Hematopoietic multipotent progenitor cell treated with erythropoietin and hydrocortisone succinate and interleukin-3 and kit ligand, for 8 days (in vitro differentiated cells): ENCODE results near the gene ADAMTSL5.

ENCODE experiments used
- DNase-seq: peaks from one replicate; pipeline ENCODE4 v3.0.0-alpha.2; 2015

Gene ADAMTSL5

DNA sequence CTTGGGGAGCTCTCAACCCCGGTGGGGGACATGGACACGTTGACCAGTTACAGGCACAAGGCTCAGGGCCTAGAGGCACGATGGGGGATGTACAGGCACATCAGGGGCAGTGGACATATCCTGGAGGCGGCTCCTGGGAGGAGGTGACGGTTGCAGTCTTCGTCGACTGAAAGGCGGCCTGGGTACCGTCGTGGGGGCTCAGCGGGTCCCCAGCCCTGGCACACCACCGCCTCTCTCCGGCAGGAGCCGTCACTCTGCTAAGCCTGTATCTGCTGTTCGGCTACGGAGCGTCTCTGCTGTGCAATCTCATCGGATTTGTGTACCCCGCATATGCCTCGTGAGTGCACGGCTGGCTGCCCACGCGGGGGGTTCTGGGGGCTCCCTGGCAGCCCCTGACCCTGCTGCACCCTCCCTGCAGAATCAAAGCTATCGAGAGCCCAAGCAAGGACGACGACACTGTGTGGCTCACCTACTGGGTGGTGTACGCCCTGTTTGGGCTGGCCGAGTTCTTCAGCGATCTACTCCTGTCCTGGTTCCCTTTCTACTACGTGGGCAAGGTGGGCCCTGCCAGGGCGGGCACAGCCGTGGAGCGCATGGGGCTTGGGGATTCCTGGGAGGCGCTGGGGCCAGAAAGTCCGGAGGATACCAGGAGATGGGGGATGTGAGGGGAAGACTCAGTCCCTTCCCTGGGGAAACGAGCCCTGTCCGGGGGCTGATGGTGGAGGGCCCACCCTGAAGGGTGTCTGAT is 17.6 kb downstream of the ADAMTSL5 start:
- no peak for DNase-seq

- DNase-seq: no peak
Observed at GRCh38 chr19:1494115-1494815, 18.6 kb downstream of the ADAMTSL5 start.

- no peak for DNase-seq
Observed at GRCh38 chr19:1492474-1493006, 20.3 kb downstream of the ADAMTSL5 start.

GRCh38 chr19:1491849-1492170 is 21.0 kb downstream of the ADAMTSL5 start:
- DNase-seq: no peak

- DNase-seq: no peak
Observed at GRCh38 chr19:1491114-1491848, 21.5 kb downstream of the ADAMTSL5 start, which contains the start of gene REEP6. REEP6 (plus strand) TSS chr19:1491181; CDS start chr19:1491270, 89 bp downstream.

GRCh38 chr19:1490311-1491113 is 22.3 kb downstream of the ADAMTSL5 start, which contains the start of gene PCSK4:
PCSK4 (minus strand) TSS chr19:1490350; CDS start chr19:1490346, 4 bp downstream.
- peak; percentile 98 for DNase-seq

DNA sequence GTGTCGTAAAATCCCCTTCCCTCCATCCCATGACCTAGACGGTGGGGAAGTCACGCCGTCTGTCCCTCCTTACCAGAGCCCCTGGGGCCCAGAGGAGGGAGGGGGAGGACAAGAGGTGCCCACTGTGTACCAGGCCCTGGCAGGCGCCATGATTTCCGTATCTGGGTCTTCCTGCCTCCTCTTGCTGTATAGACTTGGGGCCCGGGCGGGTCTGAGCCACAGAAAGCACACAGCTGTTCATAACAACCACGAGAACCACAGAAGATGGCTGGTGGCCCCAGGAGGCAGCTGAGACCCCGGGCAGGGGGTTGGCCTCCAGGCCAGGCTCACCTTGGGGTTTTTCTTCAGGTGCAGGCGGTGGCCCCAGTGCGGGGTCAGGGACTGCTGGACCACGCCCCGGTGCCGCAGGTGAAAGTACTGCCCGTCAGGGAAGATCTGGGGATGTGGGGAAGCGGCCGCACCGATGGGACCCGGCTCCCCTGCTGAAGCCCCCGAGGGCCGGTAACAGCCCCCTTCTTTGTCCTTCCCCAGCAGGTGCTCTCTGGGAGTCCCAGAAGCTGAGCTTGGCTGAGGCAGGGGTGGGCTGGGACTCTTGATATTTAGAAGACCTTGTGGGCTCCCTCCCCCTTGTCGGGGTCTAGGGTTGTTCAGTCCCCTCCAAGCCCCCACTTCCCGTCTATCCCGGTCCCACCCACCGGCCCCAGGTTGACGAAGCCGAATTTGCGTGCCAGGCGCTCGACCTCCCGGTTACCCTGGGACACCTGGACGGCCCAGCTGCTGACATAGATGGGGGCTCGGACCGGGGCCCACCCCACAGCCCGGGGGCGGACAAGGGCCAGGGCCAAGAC is 23.1 kb downstream of the ADAMTSL5 start:
- DNase-seq: no peak

GRCh38 chr19:1488282-1488601 is 24.6 kb downstream of the ADAMTSL5 start:
- no peak for DNase-seq

DNA sequence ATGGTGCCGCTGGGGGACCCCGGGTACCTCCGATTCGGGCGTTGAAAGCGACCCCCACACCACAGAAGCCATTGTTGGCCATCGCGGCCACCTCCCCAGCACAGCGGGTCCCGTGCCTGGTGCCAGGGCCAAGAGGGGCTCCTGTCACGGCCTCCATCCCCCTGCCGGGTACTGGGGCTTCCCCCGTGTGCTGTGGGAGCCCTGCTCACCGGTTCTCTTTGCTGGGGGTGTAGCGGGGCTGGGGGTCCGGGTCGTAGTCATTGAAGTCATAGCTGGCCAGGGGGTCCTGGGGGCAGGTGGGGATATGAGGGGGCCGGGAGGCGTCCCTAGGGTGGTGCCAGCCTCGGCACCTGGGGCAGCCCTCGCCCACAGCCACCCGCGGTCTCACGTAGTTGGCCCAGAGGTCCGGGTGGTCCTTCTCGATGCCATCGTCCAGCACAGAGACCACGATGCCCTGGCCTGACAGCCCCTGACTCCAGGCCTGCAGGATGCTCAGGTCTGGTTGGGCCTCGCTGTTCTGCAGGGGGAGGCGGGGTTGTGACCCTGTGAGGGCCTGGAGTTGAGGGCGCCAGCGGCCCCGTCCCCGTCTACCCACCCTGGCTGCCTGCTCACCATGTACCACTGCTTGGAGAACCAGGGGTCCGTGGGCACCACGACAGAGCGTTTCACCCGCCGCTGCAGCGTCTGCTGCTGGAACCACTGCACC is 25.1 kb downstream of the ADAMTSL5 start:
- DNase-seq: no peak

- no peak for DNase-seq
Observed at GRCh38 chr19:1486720-1487575, 25.9 kb downstream of the ADAMTSL5 start.

- DNase-seq: no peak
Observed at GRCh38 chr19:1483979-1484428, 28.8 kb downstream of the ADAMTSL5 start.

DNA sequence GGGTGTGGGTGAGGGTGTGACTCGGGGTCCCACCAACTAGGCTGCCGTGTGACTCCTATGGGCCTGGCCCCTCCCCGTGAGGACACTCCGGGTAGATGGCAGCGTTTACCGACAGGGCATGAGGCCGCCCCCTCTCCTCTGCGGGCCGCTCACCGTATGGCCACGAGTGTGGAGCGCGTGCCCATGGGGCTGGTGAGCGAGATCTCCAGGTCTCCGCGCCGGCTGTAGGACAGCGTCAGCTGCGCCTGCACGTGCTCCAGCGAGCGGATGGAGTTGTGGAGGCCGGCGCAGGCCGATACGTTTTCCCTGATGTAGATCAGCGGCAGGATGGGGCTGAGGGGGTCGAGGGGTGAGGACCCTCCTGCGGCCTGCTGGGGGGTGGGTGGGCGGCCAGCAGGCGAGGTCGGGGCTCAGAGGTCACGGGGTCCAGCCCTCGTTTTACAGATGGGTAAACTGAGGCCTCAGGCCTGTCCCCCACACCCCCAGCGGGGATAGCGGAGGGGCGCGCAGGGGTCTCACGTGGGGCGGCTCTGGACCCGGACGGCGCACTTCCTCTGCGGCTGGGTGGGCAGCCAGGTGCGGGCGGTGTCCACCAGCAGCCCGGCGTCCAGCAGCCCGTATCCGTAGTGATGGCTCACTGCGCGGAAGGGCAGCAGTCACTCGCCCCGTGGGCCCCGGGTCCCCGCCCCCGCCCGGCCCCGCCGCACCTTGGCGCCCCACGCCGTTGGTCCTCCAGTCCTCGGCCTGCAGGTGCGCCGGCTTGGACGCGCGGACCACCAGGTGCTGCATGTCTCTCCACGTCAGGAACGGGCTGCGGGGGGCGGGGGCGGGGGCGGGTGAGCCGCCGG is 29.5 kb downstream of the ADAMTSL5 start:
- no peak for DNase-seq

DNA sequence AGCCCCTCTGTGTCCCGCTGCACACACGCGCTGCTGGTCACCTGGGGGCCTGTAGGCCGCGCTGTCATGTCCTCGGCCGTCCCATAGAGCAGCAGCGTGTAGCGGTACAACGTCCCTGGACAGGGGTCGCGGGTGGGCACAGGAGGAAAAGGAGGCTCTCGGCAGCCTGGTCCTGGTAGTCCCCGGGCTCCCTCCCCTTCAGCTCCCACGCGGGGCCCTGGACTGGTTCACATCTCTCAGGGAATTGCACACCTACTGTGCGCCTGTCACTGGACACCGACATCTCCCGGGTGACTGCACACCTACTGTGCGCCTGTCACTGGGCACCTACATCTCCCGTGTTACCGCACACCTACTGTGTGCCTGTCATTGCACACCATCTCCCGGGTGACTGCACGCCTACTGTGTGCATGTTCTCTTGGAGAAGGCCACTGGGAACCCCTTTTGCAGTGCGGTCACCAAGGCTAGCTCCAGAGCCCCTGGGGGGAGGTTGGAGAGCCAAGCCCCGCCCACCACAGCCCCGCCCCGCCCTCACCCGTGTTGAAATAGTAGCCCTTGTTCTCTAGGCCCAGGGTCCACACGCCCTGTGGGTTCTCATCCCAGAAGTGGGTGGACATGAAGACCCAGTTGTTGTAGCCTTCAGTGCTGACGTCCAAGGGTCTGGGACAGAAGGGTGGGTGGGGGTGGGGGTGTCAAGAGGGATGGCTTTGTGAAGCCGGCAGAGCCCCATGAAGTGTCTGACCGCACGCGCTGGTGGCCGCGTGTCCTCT is 30.3 kb downstream of the ADAMTSL5 start:
- no peak for DNase-seq

DNA sequence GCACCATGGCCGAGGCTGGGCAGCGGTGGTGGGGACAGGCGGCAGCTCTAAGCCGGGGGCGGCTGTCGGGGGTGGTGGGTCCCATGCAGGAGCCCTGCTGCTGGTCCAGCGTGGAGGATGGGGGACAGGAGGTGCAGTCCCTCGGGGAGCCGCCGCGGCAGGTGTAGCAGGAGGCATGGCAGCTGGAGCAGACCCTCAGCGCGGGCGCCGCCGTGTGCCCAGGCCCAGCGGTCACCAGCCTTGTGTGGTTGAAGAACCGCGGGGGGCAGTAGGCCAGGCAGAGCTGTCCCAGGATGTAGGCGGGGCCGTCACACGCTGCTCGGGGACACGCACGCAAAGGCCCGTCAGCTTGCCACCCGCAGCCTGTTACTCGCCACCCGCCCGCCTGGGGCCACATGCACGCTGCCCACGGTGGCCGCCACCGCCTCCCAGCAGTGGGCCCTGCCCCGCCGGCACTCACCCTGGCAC is 30.9 kb downstream of the ADAMTSL5 start:
- no peak for DNase-seq

GRCh38 chr19:1481224-1481892 is 31.5 kb downstream of the ADAMTSL5 start:
- DNase-seq: no peak

DNA sequence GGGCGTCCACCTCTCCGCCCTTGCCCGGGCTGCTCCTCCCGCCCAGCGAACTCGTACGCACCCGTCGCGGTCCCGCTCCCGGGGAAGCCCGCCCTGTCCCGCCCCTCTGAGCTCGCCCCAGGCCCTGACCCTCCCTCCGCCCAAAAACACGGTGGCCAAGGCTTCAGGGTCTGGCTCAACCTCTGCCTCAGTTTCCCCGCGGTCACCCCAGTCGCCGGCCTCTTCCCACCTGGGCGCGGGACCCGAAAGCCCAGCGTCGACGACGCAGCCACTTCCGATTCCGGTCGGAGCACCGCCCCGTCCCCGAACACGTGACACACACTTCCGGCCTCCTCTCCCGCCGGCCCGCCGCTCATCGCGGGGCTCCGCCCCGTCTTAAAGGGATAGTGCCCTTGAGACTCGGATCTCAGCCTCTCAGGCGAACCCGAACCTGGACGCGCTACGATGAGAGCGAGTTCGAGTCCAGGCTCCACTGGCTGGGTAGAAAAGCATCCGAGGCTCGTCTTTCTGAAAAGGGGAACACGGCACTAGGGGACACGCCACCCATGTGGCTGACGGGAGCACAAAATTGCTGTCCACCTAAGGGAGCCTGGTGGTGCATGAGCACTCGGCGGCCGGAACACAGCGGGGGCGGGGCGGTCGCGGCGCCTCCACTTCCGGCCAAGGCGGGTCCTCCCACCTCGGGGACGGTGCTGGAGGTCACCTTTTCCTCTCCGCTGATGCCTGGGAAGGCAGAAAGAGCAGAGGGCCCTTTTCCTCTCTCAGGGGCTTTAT is 33.7 kb downstream of the ADAMTSL5 start, which contains the start of gene C19orf25:
C19orf25 (minus strand) TSS at position 282 of the 774 bp plus-strand sequence. CDS start 312 bp downstream, outside the sequence.
- DNase-seq: peak; percentile 95
